H9 (cell line): ENCODE measurements around the gene ARL8A. TPM values are rescaled to one million over a fixed set of nuclear protein-coding genes. Genes with fewer than 3 reads are reported as not detected.
"Not testable (repeated sequence)": the region's sequence is repeated elsewhere in the genome, so short reads cannot be mapped to it uniquely, and the experiment has no call there.

Experiments used
- DNase-seq: peaks from one replicate; pipeline ENCODE4 v3.0.0-alpha.2; 2017
- H2AFZ ChIP-seq: one replicate; pipeline ENCODE4 v1.6.1; 2013; ENCODE audit warnings: mild to moderate bottlenecking, low read length, control low read depth, moderate library complexity
- H2AK5ac ChIP-seq: 2 replicates; pipeline ENCODE4 v1.6.1; 2013; ENCODE audit warnings: low read length, control low read depth, mixed read lengths; ENCODE audit not compliant: insufficient read length
- H2BK120ac ChIP-seq: one replicate; pipeline ENCODE4 v1.6.1; 2013; ENCODE audit warnings: low read depth, mild to moderate bottlenecking, low read length, control low read depth, inconsistent platforms; ENCODE audit not compliant: poor library complexity, severe bottlenecking
- H2BK12ac ChIP-seq: 2 replicates; pipeline ENCODE4 v1.6.1; 2013; ENCODE audit warnings: low read length, control low read depth, mixed read lengths, low read depth; ENCODE audit not compliant: insufficient read length
- H2BK15ac ChIP-seq: 2 replicates; pipeline ENCODE4 v1.6.1; 2013; ENCODE audit warnings: low read depth, low read length, control low read depth
- H2BK20ac ChIP-seq: one replicate; pipeline ENCODE4 v1.6.1; 2013; ENCODE audit warnings: low read depth, mild to moderate bottlenecking, low read length, control low read depth, inconsistent platforms; ENCODE audit not compliant: poor library complexity, severe bottlenecking
- H2BK5ac ChIP-seq: 2 replicates; pipeline ENCODE4 v1.6.1; 2013; ENCODE audit warnings: low read length, control low read depth, mixed read lengths; ENCODE audit not compliant: insufficient read length
- H3K14ac ChIP-seq: 2 replicates; pipeline ENCODE4 v1.6.1; 2013; ENCODE audit warnings: low read length, control low read depth; ENCODE audit not compliant: insufficient read depth
- H3K18ac ChIP-seq: 2 replicates; pipeline ENCODE4 v1.6.1; 2013; ENCODE audit warnings: low read depth, mild to moderate bottlenecking, mixed read lengths, low read length, control low read depth; ENCODE audit not compliant: insufficient read length
- H3K23ac ChIP-seq: 2 replicates; pipeline ENCODE4 v1.6.1; 2013; ENCODE audit warnings: low read length, control low read depth, mixed read lengths, low read depth; ENCODE audit not compliant: insufficient read length
- H3K23me2 ChIP-seq: 2 replicates; pipeline ENCODE4 v1.6.1; 2013; ENCODE audit warnings: low read depth, mild to moderate bottlenecking, mixed read lengths, low read length, control low read depth; ENCODE audit not compliant: insufficient read length, poor library complexity, severe bottlenecking
- H3K27ac ChIP-seq: 2 replicates; pipeline ENCODE4 v1.5.1; 2013; ENCODE audit warnings: low read length, control low read depth, mixed read lengths, low read depth; ENCODE audit not compliant: insufficient read length
- H3K27me3 ChIP-seq: 2 replicates; pipeline ENCODE4 v1.6.1; 2013; ENCODE audit warnings: low read length, control low read depth, inconsistent platforms; ENCODE audit not compliant: insufficient read depth
- H3K4ac ChIP-seq: 2 replicates; pipeline ENCODE4 v1.6.1; 2013; ENCODE audit warnings: low read depth, mild to moderate bottlenecking, control low read depth, inconsistent platforms, low read length, moderate library complexity
- H3K4me1 ChIP-seq: 2 replicates; pipeline ENCODE4 v1.6.1; 2013; ENCODE audit warnings: low read length, control low read depth, inconsistent platforms; ENCODE audit not compliant: insufficient read depth
- H3K4me2 ChIP-seq: 2 replicates; pipeline ENCODE4 v1.6.1; 2013; ENCODE audit warnings: low read length, control low read depth, mixed read lengths; ENCODE audit not compliant: insufficient read length, insufficient read depth
- H3K56ac ChIP-seq: 2 replicates; pipeline ENCODE4 v1.6.1; 2013; ENCODE audit warnings: low read depth, mild to moderate bottlenecking, mixed read lengths, low read length, control low read depth; ENCODE audit not compliant: insufficient read length
- H3K79me1 ChIP-seq: 2 replicates; pipeline ENCODE4 v1.6.1; 2013; ENCODE audit warnings: low read depth, mild to moderate bottlenecking, moderate library complexity, low read length, control low read depth, inconsistent platforms; ENCODE audit not compliant: insufficient read depth, poor library complexity, severe bottlenecking
- H3K79me2 ChIP-seq: 2 replicates; pipeline ENCODE4 v1.6.1; 2013; ENCODE audit warnings: low read length, control low read depth, inconsistent platforms; ENCODE audit not compliant: insufficient read depth
- H3K9ac ChIP-seq: 2 replicates; pipeline ENCODE4 v1.6.1; 2013; ENCODE audit warnings: low read length, control low read depth, mixed read lengths; ENCODE audit not compliant: insufficient read length; ENCODE audit errors: extremely low read depth
- H3K9me3 ChIP-seq: one replicate; pipeline ENCODE4 v1.6.1; 2013; ENCODE audit warnings: low read depth, low read length, inconsistent platforms; ENCODE audit not compliant: control insufficient read depth
- H3T11ph ChIP-seq: one replicate; pipeline ENCODE4 v1.6.1; 2013; ENCODE audit warnings: mild to moderate bottlenecking, low read length, control low read depth, inconsistent platforms
- H4K20me1 ChIP-seq: one replicate; pipeline ENCODE4 v1.6.1; 2013; ENCODE audit not compliant: control insufficient read depth, insufficient read length, insufficient read depth
- H4K5ac ChIP-seq: 2 replicates; pipeline ENCODE4 v1.6.1; 2013; ENCODE audit warnings: low read depth, mild to moderate bottlenecking, mixed read lengths, low read length, control low read depth; ENCODE audit not compliant: insufficient read length
- H4K8ac ChIP-seq: replicated peaks from 2 replicates; pipeline ENCODE4 v1.6.1; 2013; ENCODE audit warnings: low read length, control low read depth, mixed read lengths, low read depth; ENCODE audit not compliant: insufficient read length
- H4K91ac ChIP-seq: 2 replicates; pipeline ENCODE4 v1.6.1; 2013; ENCODE audit warnings: low read depth, mild to moderate bottlenecking, moderate library complexity, mixed read lengths, low read length, control low read depth; ENCODE audit not compliant: insufficient read length
- H3K27ac Mint-ChIP-seq, 3 experiments: 2 replicates in 2 of 3; 3 replicates in 1 of 3; pipeline ENCODE4 v1.8.0; 2020 to 2021; ENCODE audit warnings: mixed read lengths in 3 of 3, mild to moderate bottlenecking in 1 of 3, moderate library complexity in 1 of 3
- H3K27me3 Mint-ChIP-seq: 2 replicates; pipeline ENCODE4 v1.8.0; 2021; ENCODE audit warnings: low read depth, mild to moderate bottlenecking, moderate library complexity, mixed read lengths
- H3K36me3 Mint-ChIP-seq, 3 experiments: 2 replicates in 2 of 3; 3 replicates in 1 of 3; pipeline ENCODE4 v1.8.0; 2020 to 2021; ENCODE audit warnings: low read depth in 3 of 3, mixed read lengths in 3 of 3; ENCODE audit not compliant: insufficient read depth in 1 of 3
- H3K4me1 Mint-ChIP-seq, 2 experiments: 2 replicates each; pipeline ENCODE4 v1.8.0; 2020; ENCODE audit warnings: mixed read lengths in 2 of 2
- H3K4me3 Mint-ChIP-seq, 2 experiments: 2 replicates in 1 of 2; 3 replicates in 1 of 2; pipeline ENCODE4 v1.8.0; 2020 to 2021; ENCODE audit warnings: mild to moderate bottlenecking in 2 of 2, mixed read lengths in 2 of 2, moderate library complexity in 1 of 2
- H3K9me3 Mint-ChIP-seq, 2 experiments: 2 replicates in 1 of 2; 3 replicates in 1 of 2; pipeline ENCODE4 v1.8.0; 2020; ENCODE audit warnings: mild to moderate bottlenecking in 2 of 2, mixed read lengths in 2 of 2, moderate library complexity in 1 of 2
- WGBS: extraction: QIAGEN DNeasy Blood & Tissue Kit; methylation state at CpG from one replicate; pipeline ENCODE4 v1.1.7; 2013; ENCODE audit warnings: missing lambda C conversion rate, low lambda C conversion rate, mixed read lengths; ENCODE audit not compliant: insufficient read length; ENCODE audit errors: extremely low coverage; 5-methylcytosine and 5-hydroxymethylcytosine counted together
- total RNA-seq: library from RNA; stranded (reverse); gene quantifications from 2 replicates; pipeline ENCODE4 v1.2.1, GENCODE V29; 2021
- TF ChIP-seq, protein P1 (sequence below): fragments of 200-600 bp; sonication (generic); conservative IDR thresholded peaks from 3 replicates; pipeline ENCODE4 v1.8.0; 2021; ENCODE audit warnings: antibody characterized with exemption, mild to moderate bottlenecking

Gene ARL8A
- total RNA-seq, 1 experiment from 2014 or later = 67.2 TPM

GRCh38 chr1:202167708-202168415 lies 23.3 kb upstream of the ARL8A start:
- H3K9me3 ChIP-seq = no peaks in the 10 kb centered on the region
- H4K20me1 ChIP-seq = no peaks in the 10 kb centered on the region
- no peaks in the 10 kb centered on the region for H3K27me3 ChIP-seq
- no peak overlapping the region for H3K27ac ChIP-seq
- H2AFZ ChIP-seq = no peak overlapping the region
- H3K9me3 Mint-ChIP-seq = no peaks in the 10 kb centered on the region
- no peak overlapping the region for H2BK12ac ChIP-seq
- no peak overlapping the region for H2BK20ac ChIP-seq
- H2BK5ac ChIP-seq = no peak overlapping the region
- no peak overlapping the region for H2BK120ac ChIP-seq
- H3K14ac ChIP-seq = no peak overlapping the region
- no peaks in the 10 kb centered on the region for H3K79me2 ChIP-seq
- no CpG with 5 or more reads among the region's 18 CpGs for WGBS
- H3K4ac ChIP-seq = no peak overlapping the region
- H3K23me2 ChIP-seq = no peaks in the 10 kb centered on the region
- no peak overlapping the region for H3K56ac ChIP-seq
- no peaks in the 10 kb centered on the region for H3K36me3 Mint-ChIP-seq
- no peak overlapping the region for H4K5ac ChIP-seq
- H3K27ac Mint-ChIP-seq = peak overlapping the region in 1 of 3 experiments; percentile 55; a peak in 1 of 7 replicates
- no peak for DNase-seq
- no peak overlapping the region for H3K18ac ChIP-seq
- H3K79me1 ChIP-seq = no peaks in the 10 kb centered on the region
- H3K23ac ChIP-seq = no peak overlapping the region
- peaks cover 2% of the 10 kb centered on the region; the same call in 1 of the 2 replicates for H3K27me3 Mint-ChIP-seq
- H4K91ac ChIP-seq = no peak overlapping the region
- H3K4me1 Mint-ChIP-seq = peaks cover 15 to 37% of the 10 kb centered on the region in 2 experiments
- H3K4me3 Mint-ChIP-seq = peak overlapping the region in 1 of 2 experiments; percentile 32; a peak in 1 of 5 replicates
- H3K4me1 ChIP-seq = no peaks in the 10 kb centered on the region
- H3T11ph ChIP-seq = no peak overlapping the region
- H2AK5ac ChIP-seq = no peak overlapping the region
- TF ChIP-seq, protein P1, sequence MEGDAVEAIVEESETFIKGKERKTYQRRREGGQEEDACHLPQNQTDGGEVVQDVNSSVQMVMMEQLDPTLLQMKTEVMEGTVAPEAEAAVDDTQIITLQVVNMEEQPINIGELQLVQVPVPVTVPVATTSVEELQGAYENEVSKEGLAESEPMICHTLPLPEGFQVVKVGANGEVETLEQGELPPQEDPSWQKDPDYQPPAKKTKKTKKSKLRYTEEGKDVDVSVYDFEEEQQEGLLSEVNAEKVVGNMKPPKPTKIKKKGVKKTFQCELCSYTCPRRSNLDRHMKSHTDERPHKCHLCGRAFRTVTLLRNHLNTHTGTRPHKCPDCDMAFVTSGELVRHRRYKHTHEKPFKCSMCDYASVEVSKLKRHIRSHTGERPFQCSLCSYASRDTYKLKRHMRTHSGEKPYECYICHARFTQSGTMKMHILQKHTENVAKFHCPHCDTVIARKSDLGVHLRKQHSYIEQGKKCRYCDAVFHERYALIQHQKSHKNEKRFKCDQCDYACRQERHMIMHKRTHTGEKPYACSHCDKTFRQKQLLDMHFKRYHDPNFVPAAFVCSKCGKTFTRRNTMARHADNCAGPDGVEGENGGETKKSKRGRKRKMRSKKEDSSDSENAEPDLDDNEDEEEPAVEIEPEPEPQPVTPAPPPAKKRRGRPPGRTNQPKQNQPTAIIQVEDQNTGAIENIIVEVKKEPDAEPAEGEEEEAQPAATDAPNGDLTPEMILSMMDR = no peak
- no peak overlapping the region for H3K9ac ChIP-seq
- no peak overlapping the region for H3K4me2 ChIP-seq
- H4K8ac ChIP-seq = no peak overlapping the region
- H2BK15ac ChIP-seq = no peak overlapping the region

GRCh38 chr1:202167054-202167453 lies 22.5 kb upstream of the ARL8A start:
- not testable (repeated sequence) for H2BK15ac ChIP-seq, H3K27me3 Mint-ChIP-seq, H2BK12ac ChIP-seq, H3K9ac ChIP-seq, H3K56ac ChIP-seq, H4K91ac ChIP-seq, H4K5ac ChIP-seq, H4K20me1 ChIP-seq, H3K27me3 ChIP-seq, H3K23me2 ChIP-seq, H3K18ac ChIP-seq, DNase-seq, H3K4ac ChIP-seq, H3K4me1 ChIP-seq, H2AFZ ChIP-seq, H3K27ac ChIP-seq, H2BK5ac ChIP-seq, H3K27ac Mint-ChIP-seq, H4K8ac ChIP-seq, H3K23ac ChIP-seq, H3K4me3 Mint-ChIP-seq, H2BK120ac ChIP-seq, H3T11ph ChIP-seq, H3K9me3 Mint-ChIP-seq, H3K79me2 ChIP-seq, H3K4me2 ChIP-seq, H3K14ac ChIP-seq, H3K9me3 ChIP-seq, H2AK5ac ChIP-seq, H2BK20ac ChIP-seq, H3K36me3 Mint-ChIP-seq, H3K79me1 ChIP-seq
- no CpG with 5 or more reads among the region's 13 CpGs for WGBS
- H3K4me1 Mint-ChIP-seq = peaks cover 19 to 45% of the 10 kb centered on the region in 2 experiments
